ENCODE data around the gene G0S2. TPM values are rescaled to one million over a fixed set of nuclear protein-coding genes. Genes with fewer than 3 reads are reported as not detected.

Gene G0S2, protein sequence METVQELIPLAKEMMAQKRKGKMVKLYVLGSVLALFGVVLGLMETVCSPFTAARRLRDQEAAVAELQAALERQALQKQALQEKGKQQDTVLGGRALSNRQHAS
- polyA plus RNA-seq (2011; rRNA removed) (0.43 and 0.61 TPM in 2 replicates), polyA minus RNA-seq (2011; rRNA and poly(A)+ RNA removed) (not detected in 2 replicates)

DNA sequence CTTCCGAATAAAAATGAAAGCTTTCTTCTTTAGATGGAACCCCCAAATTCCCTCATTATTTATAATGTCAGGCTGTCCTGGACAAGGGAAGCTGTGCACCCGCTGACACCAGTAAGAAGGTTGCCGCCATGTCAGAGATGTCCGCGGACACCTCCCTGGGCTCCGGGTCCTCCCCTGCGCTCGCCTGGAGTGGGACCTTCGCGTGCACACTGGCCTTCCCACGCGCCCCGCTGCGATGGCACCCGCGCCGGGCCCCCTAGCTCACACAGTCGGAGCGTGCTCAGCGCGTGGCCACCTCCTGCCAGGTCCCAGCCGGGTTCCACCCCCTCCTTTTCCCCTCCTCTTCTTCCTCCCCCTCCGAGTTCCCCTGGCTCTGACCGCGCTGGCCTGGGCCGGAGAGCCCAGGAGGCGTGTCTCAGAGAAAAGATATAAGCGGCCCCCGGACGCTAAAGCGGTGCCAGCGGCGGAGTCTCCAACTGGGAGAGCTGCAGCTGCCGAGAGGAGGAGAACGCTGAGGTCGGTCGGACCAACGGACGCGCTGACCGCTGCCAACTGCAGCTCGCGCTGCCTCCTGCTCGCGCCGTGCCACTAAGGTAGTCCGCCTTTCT, at the start of gene G0S2:
TSS of gene G0S2 (plus strand) at position 456 of the 608 bp plus-strand sequence. CDS start 273 bp downstream, outside the sequence.
- peaks cover 16% of the 10 kb centered on the region for H3K27me3 ChIP-seq (ENCODE audit: control insufficient read depth, insufficient read depth, low read length)
- ChIA-PET CTCF (interaction anchor here (0.8 to 1.7 kb wide), 6 partner anchors 15 to 29 kb away, joined by 3 to 6 read pairs (median 4); partner anchors contain the start of gene LAMB3), POLR2A (no interaction called here)
- peak within 1 kb of the TSS; percentile 39 for H3K4me3 ChIP-seq (ENCODE audit: low read depth, low read length)
- TF ChIP-seq, protein P1, sequence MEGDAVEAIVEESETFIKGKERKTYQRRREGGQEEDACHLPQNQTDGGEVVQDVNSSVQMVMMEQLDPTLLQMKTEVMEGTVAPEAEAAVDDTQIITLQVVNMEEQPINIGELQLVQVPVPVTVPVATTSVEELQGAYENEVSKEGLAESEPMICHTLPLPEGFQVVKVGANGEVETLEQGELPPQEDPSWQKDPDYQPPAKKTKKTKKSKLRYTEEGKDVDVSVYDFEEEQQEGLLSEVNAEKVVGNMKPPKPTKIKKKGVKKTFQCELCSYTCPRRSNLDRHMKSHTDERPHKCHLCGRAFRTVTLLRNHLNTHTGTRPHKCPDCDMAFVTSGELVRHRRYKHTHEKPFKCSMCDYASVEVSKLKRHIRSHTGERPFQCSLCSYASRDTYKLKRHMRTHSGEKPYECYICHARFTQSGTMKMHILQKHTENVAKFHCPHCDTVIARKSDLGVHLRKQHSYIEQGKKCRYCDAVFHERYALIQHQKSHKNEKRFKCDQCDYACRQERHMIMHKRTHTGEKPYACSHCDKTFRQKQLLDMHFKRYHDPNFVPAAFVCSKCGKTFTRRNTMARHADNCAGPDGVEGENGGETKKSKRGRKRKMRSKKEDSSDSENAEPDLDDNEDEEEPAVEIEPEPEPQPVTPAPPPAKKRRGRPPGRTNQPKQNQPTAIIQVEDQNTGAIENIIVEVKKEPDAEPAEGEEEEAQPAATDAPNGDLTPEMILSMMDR (IDR thresholded peaks at IDR 0.05; ENCODE audit: insufficient read depth, low read depth, low read length): no peak
- no peaks in the 10 kb centered on the region for H3K36me3 ChIP-seq (ENCODE audit: control insufficient read depth, insufficient read depth, low read length)
- no peak for DNase-seq (ENCODE audit: low read depth)

DNA sequence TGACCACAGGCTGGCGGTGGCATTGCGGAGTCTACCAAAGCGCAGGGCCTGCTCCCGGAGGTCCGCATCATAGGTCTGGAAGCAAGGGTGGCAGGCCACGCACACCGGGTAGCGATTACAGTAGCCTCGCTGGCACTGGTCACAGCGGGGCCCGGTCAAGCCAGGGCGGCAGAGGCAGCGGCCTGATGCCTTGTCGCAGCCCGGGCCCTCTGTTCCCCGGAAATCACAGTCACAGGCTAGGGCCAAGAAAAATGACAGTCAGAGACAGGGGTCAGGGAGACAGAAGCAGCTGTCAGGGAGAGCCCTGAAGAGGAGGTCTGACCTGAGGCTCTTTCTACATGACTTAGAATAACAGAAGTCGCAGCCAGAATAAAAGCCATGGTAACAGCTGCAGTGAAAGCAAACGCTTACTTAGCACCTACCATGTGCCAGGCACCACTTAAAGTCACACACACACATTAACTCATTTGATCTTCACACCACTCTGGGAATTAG, 49.4 kb upstream of the G0S2 start:
- H3K36me3 ChIP-seq (ENCODE audit: control insufficient read depth, insufficient read depth, low read length): no peaks in the 10 kb centered on the region
- no peak for DNase-seq (ENCODE audit: low read depth)
- H3K4me3 ChIP-seq (ENCODE audit: low read depth, low read length): no peak overlapping the region
- CTCF ChIA-PET: interaction anchor here (0.8 to 10.5 kb wide), 5 partner anchors 9 to 56 kb away, joined by 3 to 154 read pairs (median 15); no protein-coding TSS in a partner anchor
- TF ChIP-seq, protein P1 (IDR thresholded peaks at IDR 0.05; ENCODE audit: insufficient read depth, low read depth, low read length): no peak
- POLR2A ChIA-PET: no interaction called here
- no peaks in the 10 kb centered on the region for H3K27me3 ChIP-seq (ENCODE audit: control insufficient read depth, insufficient read depth, low read length)

DNA sequence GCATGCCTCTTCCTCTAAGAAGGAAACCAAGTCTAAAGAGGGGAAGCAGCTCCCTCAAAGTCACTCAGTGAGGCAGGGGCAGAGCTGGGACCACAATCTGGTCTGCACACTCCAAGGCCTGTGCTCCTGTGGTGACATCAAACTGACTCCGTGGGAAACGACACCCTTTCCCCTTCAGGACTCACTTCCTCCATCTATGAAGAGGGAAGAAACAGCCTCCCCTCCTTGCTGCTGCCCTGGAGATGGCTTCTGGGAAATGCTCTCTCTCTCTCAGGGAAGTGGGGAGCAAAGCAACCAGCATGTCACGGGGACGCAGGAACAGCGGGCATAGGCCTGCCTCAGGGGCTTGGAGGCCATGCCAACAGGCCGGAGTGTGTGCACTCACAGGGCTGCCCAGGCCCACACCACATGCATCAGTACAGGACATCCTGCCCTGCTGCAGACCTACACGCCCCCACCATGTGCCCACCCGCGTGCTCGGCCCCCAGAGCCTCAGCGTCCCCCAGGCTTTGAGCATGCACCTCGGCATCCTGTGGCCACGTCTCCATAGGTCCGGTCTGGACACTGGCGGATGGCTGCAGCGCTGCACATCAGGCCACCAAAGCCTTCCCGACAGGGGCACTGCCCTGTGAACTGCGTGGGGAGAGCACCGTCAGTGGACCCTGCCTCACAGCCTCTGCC, 48.7 kb upstream of the G0S2 start:
- DNase-seq (ENCODE audit: low read depth): no peak
- ChIA-PET POLR2A (no interaction called here), CTCF (interaction anchor here (0.8 to 10.5 kb wide), 18 partner anchors 8 to 161 kb away, joined by 3 to 154 read pairs (median 7); partner anchors contain the start of genes CAMK1G and LAMB3)
- no peaks in the 10 kb centered on the region for H3K27me3 ChIP-seq (ENCODE audit: control insufficient read depth, insufficient read depth, low read length)
- TF ChIP-seq, protein P1 (IDR thresholded peaks at IDR 0.05; ENCODE audit: insufficient read depth, low read depth, low read length): no peak
- no peaks in the 10 kb centered on the region for H3K36me3 ChIP-seq (ENCODE audit: control insufficient read depth, insufficient read depth, low read length)
- H3K4me3 ChIP-seq (ENCODE audit: low read depth, low read length): no peak overlapping the region

DNA sequence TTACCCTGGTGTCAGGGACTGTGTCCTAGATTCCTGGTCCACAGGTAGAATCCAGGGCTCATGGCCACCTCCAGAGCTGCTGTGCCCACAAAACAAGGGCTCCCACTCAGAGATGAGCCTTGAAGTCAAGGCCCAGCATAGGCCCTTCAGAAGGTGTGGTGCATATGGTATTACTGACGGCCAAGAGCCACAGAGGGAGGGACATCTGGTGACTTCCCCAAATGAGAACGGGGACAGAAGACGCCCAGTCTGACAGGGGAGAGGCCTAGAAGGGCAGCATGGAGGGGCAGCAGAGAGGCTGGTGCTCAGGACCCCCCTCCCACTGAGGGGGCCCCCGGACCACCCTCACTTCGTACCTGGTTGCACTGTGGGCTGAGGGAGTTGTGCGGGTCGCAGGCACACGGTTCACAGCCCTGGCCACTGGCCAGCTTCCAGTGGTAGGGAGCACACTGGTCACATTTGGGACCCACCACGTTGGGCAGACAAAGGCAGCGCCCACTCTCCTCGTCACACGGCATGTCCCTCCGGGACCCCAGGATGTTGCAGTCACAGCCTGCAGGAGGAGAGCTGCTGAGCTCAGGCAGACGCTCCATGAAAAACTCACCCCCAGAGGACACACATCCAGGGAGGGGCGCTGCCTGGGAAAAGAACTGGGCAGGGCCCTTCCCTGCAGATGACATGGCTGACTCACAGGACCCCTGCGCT, 48.0 kb upstream of the G0S2 start:
- ChIA-PET CTCF (interaction anchor here (0.6 to 10.5 kb wide), 26 partner anchors 9 to 179 kb away, joined by 3 to 154 read pairs (median 6); partner anchors contain the start of genes CAMK1G and LAMB3), POLR2A (no interaction called here)
- Histone ChIP-seq H3K36me3 (ENCODE audit: control insufficient read depth, insufficient read depth, low read length) (no peaks in the 10 kb centered on the region), H3K4me3 (ENCODE audit: low read depth, low read length) (no peak overlapping the region), H3K27me3 (ENCODE audit: control insufficient read depth, insufficient read depth, low read length) (no peaks in the 10 kb centered on the region)
- TF ChIP-seq, protein P1 (IDR thresholded peaks at IDR 0.05; ENCODE audit: insufficient read depth, low read depth, low read length): no peak
- no peak for DNase-seq (ENCODE audit: low read depth)

All from BJ (cell line).